Endothelial cell of umbilical vein (primary cell): ENCODE data around the gene B3GALNT2. TPM values are rescaled to one million over a fixed set of nuclear protein-coding genes. Genes with fewer than 3 reads are reported as not detected.

Experiments
- BruUV-seq: library from RNA; stranded (reverse); fragments of 400-500 nt; replicated peaks from 2 replicates; lab custom pipeline; 2021; lab: Mats Ljungman, UMichigan
- CTCF ChIA-PET: fragments of 300-600, 350-600 bp; sonication (Branson Sonifier 250); formaldehyde crosslinking; loops from one replicate; lab custom pipeline; 2021; ENCODE audit warnings: antibody characterized with exemption, inconsistent platforms; lab: Charles Lee
- POLR2A ChIA-PET: fragments of 300-600, 350-600 bp; sonication (Branson Sonifier 250); formaldehyde crosslinking; loops from one replicate; lab custom pipeline; 2021; ENCODE audit warnings: antibody characterized with exemption, inconsistent platforms; lab: Charles Lee
- DNase-seq: peaks from one replicate; pipeline ENCODE4 v3.0.0-alpha.2; 2011; ENCODE audit warnings: low read depth, low spot score
- FAIRE-seq: peaks from 2 replicates; lab custom pipeline; 2011; peaks lifted over from hg19 to GRCh38; lab: Jason Lieb, UNC
- H2AFZ ChIP-seq: 2 replicates; pipeline ENCODE4 v1.6.0; 2012; ENCODE audit warnings: low read depth, low read length, control low read depth, inconsistent platforms
- H3K27ac ChIP-seq: 2 replicates; pipeline ENCODE4 v1.5.1; 2011; ENCODE audit warnings: low read depth, mild to moderate bottlenecking, control low read depth, low read length, moderate library complexity; ENCODE audit not compliant: insufficient read depth
- H3K27me3 ChIP-seq, 2 experiments: 2 replicates each; pipeline versions ENCODE4 v1.6.0 to v1.6.1; 2011; ENCODE audit warnings: low read length in 2 of 2, mixed read lengths in 1 of 2; ENCODE audit not compliant: control insufficient read depth in 2 of 2, insufficient read depth in 2 of 2
- H3K36me3 ChIP-seq, 2 experiments: 2 replicates in 1 of 2; 3 replicates in 1 of 2; pipeline ENCODE4 v1.5.1; 2011; ENCODE audit warnings: low read length in 2 of 2, mild to moderate bottlenecking in 1 of 2, moderate library complexity in 1 of 2; ENCODE audit not compliant: control insufficient read depth in 2 of 2, insufficient read depth in 2 of 2; ENCODE audit errors: extremely low read depth in 1 of 2
- H3K4me1 ChIP-seq: 3 replicates; pipeline ENCODE4 v1.5.1; 2011; ENCODE audit warnings: mild to moderate bottlenecking, low read length; ENCODE audit not compliant: control insufficient read depth, insufficient read depth; ENCODE audit errors: extremely low read depth
- H3K4me2 ChIP-seq: 2 replicates; pipeline ENCODE4 v1.6.1; 2011; ENCODE audit warnings: low read length, control low read depth, mixed read lengths; ENCODE audit not compliant: insufficient read depth
- H3K4me3 ChIP-seq, 3 experiments: fragments of 200-600 bp in 1 of 3; sonication (generic), shearing (Covaris generic) in 1 of 3; replicated peaks in 1 of 3; 2 replicates each; pipeline ENCODE4 v1.5.1; 2011 to 2016; ENCODE audit warnings: control low read depth in 3 of 3, low read length in 3 of 3, mild to moderate bottlenecking in 2 of 3, inconsistent platforms in 1 of 3, low read depth in 1 of 3, moderate library complexity in 1 of 3; ENCODE audit not compliant: insufficient read depth in 1 of 3
- H3K79me2 ChIP-seq: 2 replicates; pipeline ENCODE4 v1.6.0; 2012; ENCODE audit warnings: low read length, inconsistent platforms; ENCODE audit not compliant: control insufficient read depth, insufficient read depth
- H3K9ac ChIP-seq: replicated peaks from 2 replicates; pipeline ENCODE3; 2011; ENCODE audit warnings: low read length, control low read depth; ENCODE audit not compliant: insufficient read depth; ENCODE audit errors: extremely low read depth
- H3K9me1 ChIP-seq: replicated peaks from 3 replicates; pipeline ENCODE4 v1.6.0; 2011; ENCODE audit warnings: mild to moderate bottlenecking, low read length; ENCODE audit not compliant: control insufficient read depth, insufficient read depth; ENCODE audit errors: extremely low read depth
- H3K9me3 ChIP-seq: replicated peaks from 2 replicates; pipeline ENCODE4 v1.5.1; 2012; ENCODE audit warnings: low read length, inconsistent platforms; ENCODE audit not compliant: control insufficient read depth, insufficient read depth
- H4K20me1 ChIP-seq: replicated peaks from 2 replicates; pipeline ENCODE3; 2011; ENCODE audit warnings: mild to moderate bottlenecking, low read length; ENCODE audit not compliant: control insufficient read depth, insufficient read depth; ENCODE audit errors: extremely low read depth
- FOS ChIP-seq: IDR thresholded peaks from 2 replicates; pipeline ENCODE4 v1.6.1; 2011; ENCODE audit warnings: mild to moderate bottlenecking, low read length, moderate library complexity, borderline replicate concordance; ENCODE audit not compliant: insufficient read depth
- dilution Hi-C: fragments of 300-500 bp; cut with MboI; formaldehyde crosslinking; loops from one replicate; pipeline ENCODE4 v1.15.0; 2019; ENCODE audit warnings: low sequenced_read_pairs; ENCODE audit not compliant: extremely low pct_ligation_motif_present
- intact Hi-C: fragments of 100-400 bp; cut with micrococcal nuclease; formaldehyde crosslinking; loops from one replicate; pipeline ENCODE4 v1.10.0; 2022
- polyA plus RNA-seq, 4 experiments: library from polyadenylated mRNA; depleted of rRNA in 3 of 4; stranded (reverse) in 3 of 4; unstranded in 1 of 4; fragments of >200 nt; gene quantifications; 2 replicates each; pipeline versions ENCODE4 v1.2.1 to v1.2.3, GENCODE V29; 2011 to 2012; ENCODE audit warnings: missing spikeins in 1 of 4
- total RNA-seq: library from RNA; stranded (reverse); gene quantifications from 2 replicates; pipeline ENCODE4 v1.2.3, GENCODE V29; 2021
- TF ChIP-seq, protein P1 (sequence below), 2 donors: IDR thresholded peaks; 1 replicate in 1 of 2; 2 replicates in 1 of 2; pipeline ENCODE4 v1.5.1; 2011; ENCODE audit warnings: low read length in 2 of 2, mild to moderate bottlenecking in 2 of 2, moderate library complexity in 2 of 2, control low read depth in 1 of 2, inconsistent platforms in 1 of 2, low read depth in 1 of 2; ENCODE audit not compliant: insufficient read depth in 1 of 2; ENCODE audit errors: extremely low read depth in 1 of 2

B3GALNT2 gene
- total and polyA plus RNA-seq, 2 donors (not counting 3 experiments of a cell fraction or from before 2014, with no cell fraction given) = 12.0 to 32.2 TPM

DNA sequence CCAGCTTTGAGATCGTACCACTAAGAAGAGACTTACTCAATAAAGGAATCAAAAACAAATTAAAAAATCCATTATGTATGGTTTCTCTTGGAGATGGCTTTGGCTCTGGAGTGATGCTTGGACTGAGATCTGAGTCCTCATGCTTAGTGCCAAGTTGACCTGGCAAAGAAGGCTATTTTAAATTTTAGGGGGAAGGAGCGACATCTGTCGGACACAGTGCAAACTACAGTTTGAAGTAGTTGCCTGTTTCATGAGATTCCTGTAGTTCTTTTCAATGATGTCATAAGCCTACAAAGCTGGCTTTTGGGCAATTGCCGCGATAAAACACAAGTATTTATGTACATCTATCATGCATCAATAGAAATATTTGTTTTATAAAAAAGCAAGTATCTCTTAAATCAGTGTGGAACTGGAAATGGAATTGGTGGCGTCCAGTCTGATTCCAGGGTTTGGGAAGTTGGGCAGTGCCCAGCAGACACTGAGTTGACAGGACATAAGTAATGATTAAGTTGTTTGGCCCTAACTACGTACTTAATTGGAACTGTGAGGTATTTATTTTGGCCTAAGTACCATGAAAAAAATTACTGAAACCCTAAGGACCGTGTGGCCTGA, 87.1 kb downstream of the B3GALNT2 start:
- H3K9me3 ChIP-seq = no peaks in the 10 kb centered on the region
- H3K27ac ChIP-seq = no peak overlapping the region
- no peak overlapping the region for H3K9ac ChIP-seq
- H4K20me1 ChIP-seq = no peaks in the 10 kb centered on the region
- no peaks in the 10 kb centered on the region for H3K4me1 ChIP-seq
- H3K27me3 ChIP-seq = no peaks in the 10 kb centered on the region
- no TSS peak for BruUV-seq
- CTCF ChIA-PET = interaction anchor here (0.6 to 3.7 kb wide), 50 partner anchors 9 to 939 kb away, joined by 3 to 107 read pairs (median 4); partner anchors contain the start of genes ARID4B, GGPS1, RBM34 and TBCE
- no peak overlapping the region for H2AFZ ChIP-seq
- H3K4me3 ChIP-seq = no peak overlapping the region
- POLR2A ChIA-PET = no interaction called here
- H3K9me1 ChIP-seq = no peaks in the 10 kb centered on the region
- dilution Hi-C loops = no loop called here
- TF ChIP-seq FOS = no peak
- TF ChIP-seq, protein P1, sequence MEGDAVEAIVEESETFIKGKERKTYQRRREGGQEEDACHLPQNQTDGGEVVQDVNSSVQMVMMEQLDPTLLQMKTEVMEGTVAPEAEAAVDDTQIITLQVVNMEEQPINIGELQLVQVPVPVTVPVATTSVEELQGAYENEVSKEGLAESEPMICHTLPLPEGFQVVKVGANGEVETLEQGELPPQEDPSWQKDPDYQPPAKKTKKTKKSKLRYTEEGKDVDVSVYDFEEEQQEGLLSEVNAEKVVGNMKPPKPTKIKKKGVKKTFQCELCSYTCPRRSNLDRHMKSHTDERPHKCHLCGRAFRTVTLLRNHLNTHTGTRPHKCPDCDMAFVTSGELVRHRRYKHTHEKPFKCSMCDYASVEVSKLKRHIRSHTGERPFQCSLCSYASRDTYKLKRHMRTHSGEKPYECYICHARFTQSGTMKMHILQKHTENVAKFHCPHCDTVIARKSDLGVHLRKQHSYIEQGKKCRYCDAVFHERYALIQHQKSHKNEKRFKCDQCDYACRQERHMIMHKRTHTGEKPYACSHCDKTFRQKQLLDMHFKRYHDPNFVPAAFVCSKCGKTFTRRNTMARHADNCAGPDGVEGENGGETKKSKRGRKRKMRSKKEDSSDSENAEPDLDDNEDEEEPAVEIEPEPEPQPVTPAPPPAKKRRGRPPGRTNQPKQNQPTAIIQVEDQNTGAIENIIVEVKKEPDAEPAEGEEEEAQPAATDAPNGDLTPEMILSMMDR (IDR thresholded peaks at IDR 0.05; ENCODE audit: extremely low read depth in 1 of 2, insufficient read depth in 1 of 2, low read depth in 1 of 2, low read length in 2 of 2) = peak; percentile 76 to 80
- FAIRE-seq (peak; percentile 78), DNase-seq (peak; percentile 87)
- no peak overlapping the region for H3K4me2 ChIP-seq
- no peaks in the 10 kb centered on the region for H3K79me2 ChIP-seq
- intact Hi-C loops = loop anchor here (1.0 to 2.0 kb wide), 4 partner anchors 164 to 322 kb away; no protein-coding TSS in a partner anchor
- no peaks in the 10 kb centered on the region for H3K36me3 ChIP-seq

DNA sequence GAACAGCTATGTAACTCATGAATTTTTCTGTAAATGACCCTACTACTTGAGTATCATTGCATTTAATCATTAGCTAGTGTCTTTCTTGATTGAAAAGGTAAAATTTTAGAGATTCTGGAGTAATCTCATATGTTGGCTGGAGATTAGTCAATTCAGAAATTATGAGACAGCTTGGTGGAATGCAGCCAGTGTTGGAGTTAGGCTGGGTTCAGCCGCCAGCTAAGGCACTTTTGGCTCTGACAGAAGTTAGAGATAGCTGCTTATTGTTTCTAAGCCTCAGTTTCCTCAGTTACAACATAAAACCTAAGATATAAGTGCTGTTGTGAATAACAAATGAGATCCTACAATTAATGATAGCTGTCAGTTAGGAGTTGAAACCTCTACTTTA, 87.6 kb downstream of the B3GALNT2 start:
- DNase-seq (no peak), FAIRE-seq (peak; percentile 24)

More for the DNA sequence above, 87.6 kb downstream of the B3GALNT2 start:
- dilution Hi-C loops (no loop called here), intact Hi-C loops (loop anchor here (1.0 to 2.0 kb wide), 4 partner anchors 163 to 322 kb away; no protein-coding TSS in a partner anchor)
- Histone ChIP-seq H3K36me3 (no peaks in the 10 kb centered on the region), H3K79me2 (no peaks in the 10 kb centered on the region), H3K4me3 (no peak overlapping the region), H3K9me3 (no peaks in the 10 kb centered on the region), H3K4me2 (no peak overlapping the region), H3K4me1 (no peaks in the 10 kb centered on the region), H3K9ac (no peak overlapping the region), H3K27me3 (no peaks in the 10 kb centered on the region), H4K20me1 (no peaks in the 10 kb centered on the region), H2AFZ (no peak overlapping the region), H3K9me1 (no peaks in the 10 kb centered on the region), H3K27ac (no peak overlapping the region)
- TF ChIP-seq FOS = no peak
- no TSS peak for BruUV-seq
- ChIA-PET CTCF (interaction anchor here (0.6 to 3.7 kb wide), 49 partner anchors 8 to 939 kb away, joined by 3 to 107 read pairs (median 4); partner anchors contain the start of genes ARID4B, GGPS1, RBM34 and TBCE), POLR2A (no interaction called here)
